Esophagus muscularis mucosa (tissue), 3 donors: Measurements from ENCODE around the gene WWOX.

Experiments used
- CTCF ChIP-seq, 3 experiments: fragments of 200-600 bp in 2 of 3; fragments of 450-650 bp in 1 of 3; sonication (generic) in 2 of 3; IDR thresholded peaks; one replicate each; pipeline ENCODE4 v1.5.1; 2017 to 2019; ENCODE audit warnings: antibody characterized with exemption in 3 of 3, mild to moderate bottlenecking in 2 of 3, moderate library complexity in 1 of 3
- POLR2A ChIP-seq: fragments of 450-650 bp; IDR thresholded peaks from one replicate; pipeline ENCODE4 v1.6.1; 2017; ENCODE audit warnings: antibody characterized with exemption, moderate library complexity, mild to moderate bottlenecking, low read depth

- no peak for TF ChIP-seq CTCF (IDR thresholded peaks at IDR 0.05)
- no peak for TF ChIP-seq POLR2A
These were observed 321.8 kb downstream of the WWOX start for GRCh38 chr16:78421181-78421708.
